Fibroblast of the aortic adventitia (primary cell): ENCODE results near the gene CRAT. TPM values are rescaled to one million over a fixed set of nuclear protein-coding genes. Genes with fewer than 3 reads are reported as not detected.

Experiments
- DNase-seq: peaks from one replicate; pipeline ENCODE4 v3.0.0-alpha.2; 2010; ENCODE audit warnings: low read depth
- H3K4me3 ChIP-seq: 2 replicates; pipeline ENCODE4 v1.5.1; 2011; ENCODE audit warnings: low read depth, mild to moderate bottlenecking, control low read depth, low read length, moderate library complexity
- total RNA-seq: library from RNA; depleted of rRNA; stranded (reverse); fragments of >200 nt; gene quantifications from 2 replicates; pipeline ENCODE4 v1.2.3, GENCODE V29; 2012; ENCODE audit warnings: low replicate concordance
- TF ChIP-seq, protein P1 (sequence below): IDR thresholded peaks from 2 replicates; pipeline ENCODE4 v1.5.1; 2011; ENCODE audit warnings: mild to moderate bottlenecking, low read length, control low read depth, inconsistent platforms; ENCODE audit not compliant: insufficient read depth

CRAT gene
- total RNA-seq, 1 donor, result 66.0 TPM

DNA sequence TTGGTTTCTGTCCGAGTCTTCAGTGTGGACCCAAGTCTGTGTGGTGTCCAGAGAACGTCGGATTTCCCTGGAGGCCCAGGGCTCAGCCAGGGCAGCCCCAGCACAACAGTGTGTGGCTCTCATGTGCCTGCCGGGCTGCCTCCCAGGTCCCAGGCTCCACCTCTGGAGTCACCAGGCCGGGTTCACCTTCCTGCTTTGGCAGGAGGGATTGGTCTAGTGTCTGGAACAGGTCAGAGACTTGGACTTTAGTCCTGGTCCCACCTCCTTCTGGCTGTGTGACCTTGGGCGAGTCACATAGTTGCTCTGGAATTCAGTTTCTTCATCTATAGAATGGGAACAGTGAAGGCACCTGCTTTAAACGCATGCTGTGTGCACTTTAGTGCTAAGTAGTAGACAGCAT lies 26.5 kb downstream of the CRAT start:
- TF ChIP-seq, protein P1, sequence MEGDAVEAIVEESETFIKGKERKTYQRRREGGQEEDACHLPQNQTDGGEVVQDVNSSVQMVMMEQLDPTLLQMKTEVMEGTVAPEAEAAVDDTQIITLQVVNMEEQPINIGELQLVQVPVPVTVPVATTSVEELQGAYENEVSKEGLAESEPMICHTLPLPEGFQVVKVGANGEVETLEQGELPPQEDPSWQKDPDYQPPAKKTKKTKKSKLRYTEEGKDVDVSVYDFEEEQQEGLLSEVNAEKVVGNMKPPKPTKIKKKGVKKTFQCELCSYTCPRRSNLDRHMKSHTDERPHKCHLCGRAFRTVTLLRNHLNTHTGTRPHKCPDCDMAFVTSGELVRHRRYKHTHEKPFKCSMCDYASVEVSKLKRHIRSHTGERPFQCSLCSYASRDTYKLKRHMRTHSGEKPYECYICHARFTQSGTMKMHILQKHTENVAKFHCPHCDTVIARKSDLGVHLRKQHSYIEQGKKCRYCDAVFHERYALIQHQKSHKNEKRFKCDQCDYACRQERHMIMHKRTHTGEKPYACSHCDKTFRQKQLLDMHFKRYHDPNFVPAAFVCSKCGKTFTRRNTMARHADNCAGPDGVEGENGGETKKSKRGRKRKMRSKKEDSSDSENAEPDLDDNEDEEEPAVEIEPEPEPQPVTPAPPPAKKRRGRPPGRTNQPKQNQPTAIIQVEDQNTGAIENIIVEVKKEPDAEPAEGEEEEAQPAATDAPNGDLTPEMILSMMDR, result no peak
- no peak overlapping the region for H3K4me3 ChIP-seq
- no peak for DNase-seq

DNA sequence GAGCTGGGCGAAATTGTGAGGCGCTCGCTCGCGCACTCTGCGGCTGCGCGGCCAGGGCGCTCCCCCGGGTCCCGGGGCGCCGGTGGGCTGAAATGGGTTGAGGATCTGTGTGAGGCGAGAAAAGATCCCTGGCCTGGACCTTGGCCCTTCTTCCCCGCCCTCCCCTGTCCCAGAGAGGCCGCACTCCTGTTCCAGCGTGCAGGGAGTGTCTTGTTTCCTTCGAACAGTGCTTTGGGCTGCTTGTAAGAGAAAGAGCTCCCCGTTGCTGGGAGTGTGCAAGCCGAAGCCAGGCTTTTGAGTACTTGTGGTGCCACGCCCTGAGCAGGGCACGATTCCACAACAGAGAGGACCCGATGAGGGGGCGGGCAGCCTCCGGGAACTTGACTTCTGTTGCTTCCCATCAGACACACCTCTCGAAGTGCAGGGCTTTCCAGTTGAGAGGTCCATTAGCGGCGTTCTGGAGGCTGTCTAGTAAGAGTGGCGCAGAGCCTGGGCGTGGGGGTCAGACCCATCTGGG lies 29.1 kb downstream of the CRAT start:
- TF ChIP-seq, protein P1, result no peak
- peak overlapping the region; percentile 89 for H3K4me3 ChIP-seq
- no peak for DNase-seq

DNA sequence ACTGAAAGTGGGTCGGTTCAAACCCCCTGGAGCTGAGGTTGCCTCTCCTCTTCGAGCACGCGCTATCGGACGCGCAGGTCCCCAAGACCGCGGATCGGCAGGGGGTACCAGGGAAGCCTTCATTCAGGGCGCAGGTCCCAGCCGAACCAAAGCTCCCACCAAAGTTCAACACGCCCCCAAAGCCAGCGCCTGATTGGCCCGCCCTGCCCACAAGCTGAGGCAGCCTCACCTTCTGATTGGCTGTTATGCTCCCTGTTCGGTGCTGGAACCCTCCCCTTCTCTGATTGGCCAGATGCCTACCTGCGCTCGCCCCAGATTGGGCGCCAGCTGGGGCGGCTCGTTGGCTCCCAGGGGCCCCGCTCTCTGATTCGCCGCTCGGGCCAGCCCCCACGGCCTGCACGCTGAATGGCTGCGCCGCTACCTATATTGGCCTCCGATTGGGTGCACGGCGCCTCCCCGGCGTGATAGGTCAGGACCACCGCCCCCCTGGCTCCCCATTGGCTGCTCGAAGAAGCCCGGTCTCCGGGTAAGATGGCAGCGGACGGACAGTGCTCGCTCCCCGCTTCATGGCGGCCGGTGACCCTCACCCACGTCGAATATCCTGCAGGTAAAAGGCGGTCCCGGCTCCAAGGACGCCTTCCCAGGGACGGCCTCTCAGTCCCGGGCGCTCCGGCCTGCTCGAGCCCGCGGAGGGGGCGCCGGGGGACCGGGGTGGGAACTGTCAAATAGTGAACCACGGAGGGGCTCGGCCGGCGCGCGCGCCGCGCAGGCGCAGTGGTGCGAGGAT lies 29.8 kb downstream of the CRAT start, which contains the start of gene DOLPP1:
Gene DOLPP1, plus strand, starts transcription at position 511 of the 787 bp plus-strand sequence. Its CDS starts 21 bp downstream, at position 532.
- TF ChIP-seq, protein P1, result no peak
- peak; percentile 99 for DNase-seq

DNA sequence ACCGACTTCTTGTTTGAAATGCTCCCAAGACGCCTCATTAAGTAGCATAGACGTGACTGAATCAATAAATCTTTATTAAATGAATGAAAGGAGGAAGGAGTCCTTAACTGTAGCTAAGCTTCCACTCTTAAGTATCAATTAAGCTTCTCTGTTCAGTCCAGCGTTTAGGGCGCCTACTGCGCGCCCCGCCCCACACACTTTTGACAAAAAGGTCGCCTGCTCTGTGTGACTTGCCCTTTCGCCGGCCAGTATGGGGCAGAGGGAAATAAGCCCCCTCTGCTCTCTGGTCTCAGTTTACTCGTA lies 30.3 kb downstream of the CRAT start:
- H3K4me3 ChIP-seq, result peak overlapping the region; percentile 78
- TF ChIP-seq, protein P1, result no peak
- no peak for DNase-seq

More for the DNA sequence above, 29.8 kb downstream of the CRAT start, which contains the start of gene DOLPP1:
- H3K4me3 ChIP-seq, result peak within 1 kb of the TSS; percentile 89

DNA sequence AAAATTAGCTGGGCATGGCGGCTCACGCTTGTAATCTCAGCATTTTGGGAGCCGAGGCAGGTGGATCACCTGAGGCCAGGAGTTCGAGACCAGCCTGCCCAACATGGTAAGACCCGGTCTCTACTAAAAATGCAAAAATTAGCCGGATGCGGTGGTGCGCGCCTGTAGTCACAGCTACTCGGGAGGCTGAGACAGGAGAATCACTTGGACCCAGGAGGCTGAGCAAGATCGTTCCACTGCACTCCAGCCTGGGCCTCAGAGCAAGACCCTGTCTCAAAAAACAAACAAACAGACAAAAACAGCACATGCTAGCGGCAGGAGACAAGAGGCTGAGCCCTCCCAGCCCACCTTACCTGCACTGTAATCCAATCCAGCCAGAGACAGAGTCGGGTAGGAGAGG lies 30.8 kb downstream of the CRAT start:
- H3K4me3 ChIP-seq, result no peak overlapping the region
- TF ChIP-seq, protein P1, result no peak
- DNase-seq, result no peak

DNA sequence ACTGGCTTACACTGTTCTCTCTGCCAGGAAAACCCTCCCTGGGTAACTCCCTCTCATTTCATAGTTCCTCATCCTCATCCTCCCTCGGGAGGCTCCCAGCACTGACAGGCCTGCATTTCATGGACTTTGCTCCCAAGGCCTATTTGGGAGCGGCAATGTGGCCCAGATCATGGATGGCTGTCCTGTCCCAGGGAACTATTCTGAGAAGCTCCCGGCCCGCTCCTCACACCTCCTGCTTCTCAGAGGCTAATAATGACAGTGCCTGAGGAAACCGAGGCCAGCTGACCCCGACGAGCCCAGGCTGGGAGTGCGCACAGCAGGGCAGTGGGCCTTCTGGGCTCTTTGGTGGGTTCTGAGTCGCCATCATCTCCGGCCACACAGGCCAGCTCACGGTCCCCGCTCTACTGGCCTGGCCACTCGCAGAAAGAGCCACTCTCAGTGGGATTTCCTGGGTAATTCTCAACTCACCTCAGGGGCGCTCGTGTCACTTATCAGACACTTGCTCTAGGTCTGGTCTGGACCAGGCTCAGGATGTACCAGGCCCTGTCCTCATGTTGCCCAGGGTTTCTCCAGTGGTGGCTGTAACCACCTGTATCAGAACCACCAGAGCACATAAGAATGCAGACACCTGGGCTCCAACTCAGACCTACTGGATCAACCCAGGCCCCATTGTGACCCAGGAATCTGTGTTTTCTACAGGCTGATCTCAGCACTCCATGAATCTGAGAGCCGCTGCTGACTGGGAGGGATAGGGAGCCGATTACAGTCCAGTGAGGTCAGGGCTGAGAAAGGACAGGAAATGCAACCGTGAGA lies 31.7 kb downstream of the CRAT start:
- no peak for DNase-seq
- no peak overlapping the region for H3K4me3 ChIP-seq
- TF ChIP-seq, protein P1, result no peak
